ENCODE results near the gene PAX6. TPM values are rescaled to one million over a fixed set of nuclear protein-coding genes. Genes with fewer than 3 reads are reported as not detected.

PAX6 gene
- total RNA-seq, 1 experiment from 2014 or later, result 29.0 TPM

GRCh38 chr11:31772412-31772811, 38.7 kb downstream of the PAX6 start:
- no peaks in the 10 kb centered on the region for H3F3A ChIP-seq (ENCODE audit: insufficient read depth, low read depth)
- ChIA-PET POLR2A (ENCODE audit: unreplicated experiment) (no interaction called here), CTCF (no interaction called here)
- BruUV-seq (replicated peaks), result no TSS peak
- H3K36me3 ChIP-seq (ENCODE audit: low read depth), result no peaks in the 10 kb centered on the region
- H4K20me1 ChIP-seq (ENCODE audit: insufficient read depth), result no peaks in the 10 kb centered on the region
- no peaks in the 10 kb centered on the region for H3K27me3 ChIP-seq (ENCODE audit: insufficient read depth, low read depth)
- no peaks in the 10 kb centered on the region; the same call in 1 of the 2 replicates for H3K9me2 ChIP-seq (ENCODE audit: insufficient read depth)
- H3K4me2 ChIP-seq, result no peak overlapping the region
- H3K4me3 ChIP-seq, result no peak overlapping the region
- H3K27ac ChIP-seq, result no peak overlapping the region
- no peaks in the 10 kb centered on the region for H3K4me1 ChIP-seq (replicated peaks; ENCODE audit: insufficient read depth)
- H2AFZ ChIP-seq, result no peak overlapping the region
- H3K9me3 ChIP-seq (ENCODE audit: insufficient read depth, low read depth), result no peaks in the 10 kb centered on the region
- DNase-seq, result no peak
- intact Hi-C loops (cut with micrococcal nuclease; ENCODE audit: unreplicated experiment), result no loop called here
- H3K79me2 ChIP-seq (ENCODE audit: low read depth), result no peaks in the 10 kb centered on the region
- no peak for TF ChIP-seq EZH2 (IDR thresholded peaks at IDR 0.05; ENCODE audit: low read depth)
- TF ChIP-seq, protein P1, sequence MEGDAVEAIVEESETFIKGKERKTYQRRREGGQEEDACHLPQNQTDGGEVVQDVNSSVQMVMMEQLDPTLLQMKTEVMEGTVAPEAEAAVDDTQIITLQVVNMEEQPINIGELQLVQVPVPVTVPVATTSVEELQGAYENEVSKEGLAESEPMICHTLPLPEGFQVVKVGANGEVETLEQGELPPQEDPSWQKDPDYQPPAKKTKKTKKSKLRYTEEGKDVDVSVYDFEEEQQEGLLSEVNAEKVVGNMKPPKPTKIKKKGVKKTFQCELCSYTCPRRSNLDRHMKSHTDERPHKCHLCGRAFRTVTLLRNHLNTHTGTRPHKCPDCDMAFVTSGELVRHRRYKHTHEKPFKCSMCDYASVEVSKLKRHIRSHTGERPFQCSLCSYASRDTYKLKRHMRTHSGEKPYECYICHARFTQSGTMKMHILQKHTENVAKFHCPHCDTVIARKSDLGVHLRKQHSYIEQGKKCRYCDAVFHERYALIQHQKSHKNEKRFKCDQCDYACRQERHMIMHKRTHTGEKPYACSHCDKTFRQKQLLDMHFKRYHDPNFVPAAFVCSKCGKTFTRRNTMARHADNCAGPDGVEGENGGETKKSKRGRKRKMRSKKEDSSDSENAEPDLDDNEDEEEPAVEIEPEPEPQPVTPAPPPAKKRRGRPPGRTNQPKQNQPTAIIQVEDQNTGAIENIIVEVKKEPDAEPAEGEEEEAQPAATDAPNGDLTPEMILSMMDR (conservative IDR thresholded peaks at IDR 0.05), result no peak

DNA sequence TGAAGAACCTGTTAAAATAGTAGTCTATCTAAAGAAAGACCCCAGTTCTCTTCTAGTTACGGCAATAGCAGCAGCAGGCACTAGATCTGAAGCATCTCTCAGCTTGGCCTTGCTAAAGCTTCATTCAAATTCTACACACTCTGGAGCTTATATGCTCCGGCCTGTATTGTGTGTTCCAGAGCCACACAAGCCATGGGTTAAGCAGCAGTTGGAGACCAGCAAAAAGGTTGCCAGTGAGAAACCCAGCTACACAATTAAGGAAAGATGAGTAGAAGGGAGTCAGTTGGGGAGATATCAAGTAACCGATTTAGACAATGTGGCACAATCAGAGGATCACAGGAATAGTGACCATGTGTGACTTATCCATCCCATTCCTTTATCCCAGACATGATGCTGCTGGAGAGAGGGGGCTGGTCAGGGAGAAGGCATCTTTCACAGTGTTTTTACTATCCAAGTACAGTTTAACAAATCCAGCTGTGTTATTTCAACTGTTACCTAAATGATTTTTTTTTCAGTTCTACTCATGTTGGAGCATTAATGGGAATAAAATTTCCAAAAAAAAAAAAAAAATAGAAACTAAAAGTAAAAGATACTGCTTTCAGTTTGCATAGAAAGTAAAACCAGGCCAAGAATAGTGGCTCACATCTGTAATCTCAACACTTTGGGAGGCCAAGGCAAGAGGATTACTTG, 41.0 kb downstream of the PAX6 start:
- H3F3A ChIP-seq (ENCODE audit: insufficient read depth, low read depth), result no peaks in the 10 kb centered on the region
- TF ChIP-seq, protein P1 (conservative IDR thresholded peaks at IDR 0.05), result no peak
- no peak for TF ChIP-seq EZH2 (IDR thresholded peaks at IDR 0.05; ENCODE audit: low read depth)
- no peaks in the 10 kb centered on the region; the same call in 1 of the 2 replicates for H3K9me2 ChIP-seq (ENCODE audit: insufficient read depth)
- H3K36me3 ChIP-seq (ENCODE audit: low read depth), result no peaks in the 10 kb centered on the region
- CTCF ChIA-PET, result no interaction called here
- intact Hi-C loops (cut with micrococcal nuclease; ENCODE audit: unreplicated experiment), result no loop called here
- no peak overlapping the region for H3K27ac ChIP-seq
- no peaks in the 10 kb centered on the region for H3K4me1 ChIP-seq (replicated peaks; ENCODE audit: insufficient read depth)
- no peak for DNase-seq
- no peaks in the 10 kb centered on the region for H4K20me1 ChIP-seq (ENCODE audit: insufficient read depth)
- no peaks in the 10 kb centered on the region for H3K9me3 ChIP-seq (ENCODE audit: insufficient read depth, low read depth)
- H3K27me3 ChIP-seq (ENCODE audit: insufficient read depth, low read depth), result no peaks in the 10 kb centered on the region
- no TSS peak for BruUV-seq (replicated peaks)
- no peaks in the 10 kb centered on the region for H3K79me2 ChIP-seq (ENCODE audit: low read depth)
- H2AFZ ChIP-seq, result no peak overlapping the region
- POLR2A ChIA-PET (ENCODE audit: unreplicated experiment), result interaction anchor here (0.5 kb wide), 1 partner anchor 1078 kb away, joined by 4 read pairs; no protein-coding TSS in a partner anchor
- no peak overlapping the region for H3K4me3 ChIP-seq
- H3K4me2 ChIP-seq, result no peak overlapping the region

DNA sequence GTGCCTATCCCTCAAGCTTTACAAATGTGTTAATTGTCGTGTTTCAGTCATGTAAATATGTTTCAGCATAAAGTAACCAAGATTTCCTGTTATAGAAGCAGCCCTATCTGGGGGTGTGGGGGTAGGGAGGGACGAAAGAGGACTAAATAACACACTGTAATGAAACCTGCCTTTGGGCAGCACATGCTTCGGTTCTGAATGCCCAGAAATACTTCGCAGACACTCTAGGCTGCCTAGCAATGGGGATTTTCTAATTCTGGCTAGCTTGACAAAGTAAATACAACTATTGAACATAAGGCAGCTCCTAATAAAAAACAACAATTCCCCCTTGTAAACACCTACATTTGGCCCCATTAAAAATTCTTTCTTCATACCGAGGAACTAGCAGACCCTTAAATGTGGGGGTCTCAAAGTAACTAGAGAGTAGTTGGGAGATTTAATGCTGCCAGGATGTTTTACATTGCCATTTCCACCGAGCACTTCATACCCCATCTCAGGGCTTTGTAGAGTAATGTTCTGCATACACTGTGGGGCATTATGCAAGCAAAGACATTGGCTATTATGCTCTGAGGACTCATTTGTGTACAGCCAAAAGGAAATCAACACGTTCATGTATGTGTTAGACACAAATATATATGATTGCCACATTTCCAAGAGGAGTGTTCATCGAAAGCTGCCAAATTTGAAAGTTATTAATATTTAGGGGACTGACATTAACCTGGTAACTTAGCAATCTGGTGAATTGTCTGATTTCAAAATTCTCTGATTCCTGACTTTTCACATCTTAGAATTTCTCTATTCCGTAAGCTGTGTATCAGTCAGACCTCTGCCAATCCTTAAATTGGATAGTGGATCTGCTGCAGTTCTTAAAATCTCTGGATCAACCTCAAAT, 42.1 kb downstream of the PAX6 start:
- Histone ChIP-seq H2AFZ (no peak overlapping the region), H4K20me1 (ENCODE audit: insufficient read depth) (no peaks in the 10 kb centered on the region), H3K79me2 (ENCODE audit: low read depth) (no peaks in the 10 kb centered on the region), H3K27ac (no peak overlapping the region), H3F3A (ENCODE audit: insufficient read depth, low read depth) (no peaks in the 10 kb centered on the region), H3K9me2 (ENCODE audit: insufficient read depth) (no peaks in the 10 kb centered on the region; the same call in 1 of the 2 replicates), H3K27me3 (ENCODE audit: insufficient read depth, low read depth) (no peaks in the 10 kb centered on the region), H3K4me3 (no peak overlapping the region), H3K4me2 (no peak overlapping the region), H3K4me1 (replicated peaks; ENCODE audit: insufficient read depth) (no peaks in the 10 kb centered on the region), H3K36me3 (ENCODE audit: low read depth) (no peaks in the 10 kb centered on the region), H3K9me3 (ENCODE audit: insufficient read depth, low read depth) (no peaks in the 10 kb centered on the region)
- ChIA-PET CTCF (no interaction called here), POLR2A (ENCODE audit: unreplicated experiment) (no interaction called here)
- intact Hi-C loops (cut with micrococcal nuclease; ENCODE audit: unreplicated experiment), result no loop called here
- TF ChIP-seq, protein P1 (conservative IDR thresholded peaks at IDR 0.05), result no peak
- TF ChIP-seq EZH2 (IDR thresholded peaks at IDR 0.05; ENCODE audit: low read depth), result no peak
- no TSS peak for BruUV-seq (replicated peaks)
- no peak for DNase-seq

All from PC-9 (cell line).